Heart right ventricle (tissue), 16 donors: Measurements from ENCODE around the gene ARFGAP3. TPM values are rescaled to one million over a fixed set of nuclear protein-coding genes. Genes with fewer than 3 reads are reported as not detected.

ENCODE experiments used
- ATAC-seq, 8 donors: fragments of 200-7000 bp; cut with Tn5 transposase; one replicate each; pipeline ENCODE4 v1.9.1; 2020; ENCODE audit warnings: mild to moderate bottlenecking in 8 of 8, moderate library complexity in 8 of 8, moderate number of reproducible peaks in 1 of 8
- DNase-seq, 2 donors: peaks; one replicate each; pipeline ENCODE4 v3.0.0-alpha.2; 2020
- H3K27ac ChIP-seq, 10 donors: fragments of 200-600 bp; sonication (generic) in 2 of 10; one replicate each; pipeline versions ENCODE4 v1.5.0 to v1.8.0; 2020 to 2022; ENCODE audit warnings: mild to moderate bottlenecking in 3 of 10
- H3K27me3 ChIP-seq, 7 donors: fragments of 200-600 bp; one replicate each; pipeline ENCODE4 v1.8.0; 2021 to 2022; ENCODE audit warnings: mild to moderate bottlenecking in 2 of 7
- H3K36me3 ChIP-seq, 9 donors: fragments of 200-600 bp; sonication (generic) in 1 of 9; one replicate each; pipeline versions ENCODE4 v1.5.0 to v1.8.0; 2020 to 2022; ENCODE audit warnings: mild to moderate bottlenecking in 2 of 9
- H3K4me1 ChIP-seq, 9 donors: fragments of 200-600 bp; sonication (generic) in 1 of 9; one replicate each; pipeline versions ENCODE4 v1.5.0 to v1.8.0; 2020 to 2022; ENCODE audit warnings: mild to moderate bottlenecking in 4 of 9
- H3K4me3 ChIP-seq, 10 donors: fragments of 200-600 bp; sonication (generic) in 2 of 10; one replicate each; pipeline versions ENCODE4 v1.5.0 to v1.8.0; 2020 to 2022; ENCODE audit warnings: mild to moderate bottlenecking in 7 of 10, moderate library complexity in 2 of 10
- H3K9me3 ChIP-seq, 11 donors: fragments of 200-600 bp in 10 of 11; sonication (generic) in 2 of 11; one replicate each; pipeline versions ENCODE4 v1.5.0 to v1.8.0; 2013 to 2022; ENCODE audit warnings: mild to moderate bottlenecking in 2 of 11, control low read depth in 1 of 11, moderate library complexity in 1 of 11
- WGBS, 2 donors: extraction: QIAGEN DNeasy Blood & Tissue Kit; methylation state at CpG; one replicate each; pipeline ENCODE4 v1.1.7; 2013; ENCODE audit warnings: inconsistent platforms in 1 of 2; 5-methylcytosine and 5-hydroxymethylcytosine counted together
- intact Hi-C, 10 donors: fragments of 100-400 bp; cut with DNase I; formaldehyde crosslinking; loops; one replicate each; pipeline versions ENCODE4 v1.11.1 to v1.14.2; 2022
- polyA plus RNA-seq, 2 donors: library from polyadenylated mRNA; stranded (reverse); fragments of 200-250 nt; gene quantifications; one replicate each; pipeline ENCODE4 v1.2.3, GENCODE V29; 2013
- total RNA-seq, 10 donors: library from RNA; stranded (reverse); fragmentation: NEBNext Ultra II Directional in 3 of 10; extraction: Animal tissue kit (Norgen Biotek cat#: 25700) in 3 of 10; gene quantifications; one replicate each; pipeline versions ENCODE4 v1.2.1 to v1.2.4, GENCODE V29; 2021 to 2023
- TF ChIP-seq, protein P1 (sequence below), 9 donors: fragments of 200-600 bp; sonication (generic) in 2 of 9; IDR thresholded peaks; one replicate each; pipeline versions ENCODE4 v1.5.0 to v1.8.0; 2021 to 2022; ENCODE audit warnings: antibody characterized with exemption in 9 of 9, mild to moderate bottlenecking in 5 of 9, moderate library complexity in 1 of 9
- donor health status: Arrhythmogenic right ventricular cardiomyopathy.
- donor health status: ischemic (EF 13 %, LVEDD 7.1; RV severe dilation, severe dysfunction).
- donor health status: healthy with polysubstance abuse.
- donor health status: DM: no; HTN: yes; CAD: no.
- donor health status: DM: no; HTN: no; CAD: no.
- donor health status: ischemic (EF 25% LVEDD 6.9; RV normal size, moderate dysfunction).
- donor health status: ischemic (EF 25% LVEDD 5.7; RV mildly dilated, moderate dysfunction).
- donor health status: healthy.
- donor health status: DM: yes; HTN: yes; CAD: no.
- donor health status: Ischemic cardiomyopathy.
- donor health status: ischemic (EF 35%, LVEDD 5.7; RV mildly dilated, moderate dysfunction).
- donor health status: nonischemic (EF 11% LVEDD 7.7; RV severe dilation, severe dysfunction).
- donor health status: DM: yes; HTN: yes; CAD: no.
- donor health status: PGD.
- donor health status: ischemic (EF 29% LVEDD 5.4; RV normal size, mild dysfunction).
- donor health status: nonischemic (EF 23%, LVEDD 6.1; RV moderate dilation, normal function).

The ARFGAP3 gene
- total and polyA plus RNA-seq, 12 donors: 10.6 to 29.4 (median 23.2) TPM

DNA sequence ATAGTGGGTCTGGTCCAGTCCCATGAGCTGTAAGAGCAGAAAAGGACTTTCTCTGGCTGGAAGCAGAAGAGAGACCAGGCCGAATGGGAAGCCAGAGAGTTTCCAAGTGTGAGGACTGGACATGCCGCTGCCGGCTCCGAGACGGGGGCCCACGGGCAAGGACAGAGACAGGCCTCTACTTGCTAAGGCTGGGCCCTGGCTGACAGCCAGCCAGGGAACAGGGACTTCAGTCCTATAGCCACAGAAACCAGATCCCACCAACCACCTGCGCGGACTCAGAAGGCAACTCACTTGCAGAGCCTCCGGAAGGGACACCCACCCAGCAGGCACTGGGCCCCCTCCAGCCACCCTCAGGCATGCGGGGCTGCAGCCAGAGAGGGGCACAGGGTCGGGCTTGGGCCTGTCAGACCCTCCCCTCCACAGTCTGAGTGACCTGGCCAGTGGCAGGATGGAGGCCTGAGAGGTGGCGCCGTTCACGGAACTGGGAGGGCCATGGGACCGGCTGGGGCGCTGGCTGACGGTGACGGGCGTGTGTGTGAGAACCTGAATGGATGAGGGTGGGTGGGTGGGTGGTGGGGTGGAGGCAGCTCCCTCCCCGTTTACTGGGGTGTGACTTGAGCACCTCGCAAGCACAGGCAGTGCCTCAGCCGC lies 88.6 kb downstream of the ARFGAP3 start:
- ATAC-seq (no peak), DNase-seq (no peak)
- Histone ChIP-seq H3K27ac (no peak overlapping the region), H3K27me3 (no peaks in the 10 kb centered on the region), H3K4me1 (peaks cover 3 to 29% (median 17%) of the 10 kb centered on the region in 9 donors), H3K4me3 (no peak overlapping the region), H3K36me3 (no peaks in the 10 kb centered on the region), H3K9me3 (no peaks in the 10 kb centered on the region)
- intact Hi-C loops: no loop called here
- 91 to 93% methylated on average over 22 of the region's 22 CpGs for WGBS, 2 donors
- TF ChIP-seq, protein P1, sequence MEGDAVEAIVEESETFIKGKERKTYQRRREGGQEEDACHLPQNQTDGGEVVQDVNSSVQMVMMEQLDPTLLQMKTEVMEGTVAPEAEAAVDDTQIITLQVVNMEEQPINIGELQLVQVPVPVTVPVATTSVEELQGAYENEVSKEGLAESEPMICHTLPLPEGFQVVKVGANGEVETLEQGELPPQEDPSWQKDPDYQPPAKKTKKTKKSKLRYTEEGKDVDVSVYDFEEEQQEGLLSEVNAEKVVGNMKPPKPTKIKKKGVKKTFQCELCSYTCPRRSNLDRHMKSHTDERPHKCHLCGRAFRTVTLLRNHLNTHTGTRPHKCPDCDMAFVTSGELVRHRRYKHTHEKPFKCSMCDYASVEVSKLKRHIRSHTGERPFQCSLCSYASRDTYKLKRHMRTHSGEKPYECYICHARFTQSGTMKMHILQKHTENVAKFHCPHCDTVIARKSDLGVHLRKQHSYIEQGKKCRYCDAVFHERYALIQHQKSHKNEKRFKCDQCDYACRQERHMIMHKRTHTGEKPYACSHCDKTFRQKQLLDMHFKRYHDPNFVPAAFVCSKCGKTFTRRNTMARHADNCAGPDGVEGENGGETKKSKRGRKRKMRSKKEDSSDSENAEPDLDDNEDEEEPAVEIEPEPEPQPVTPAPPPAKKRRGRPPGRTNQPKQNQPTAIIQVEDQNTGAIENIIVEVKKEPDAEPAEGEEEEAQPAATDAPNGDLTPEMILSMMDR (IDR thresholded peaks at IDR 0.05): no peak

DNA sequence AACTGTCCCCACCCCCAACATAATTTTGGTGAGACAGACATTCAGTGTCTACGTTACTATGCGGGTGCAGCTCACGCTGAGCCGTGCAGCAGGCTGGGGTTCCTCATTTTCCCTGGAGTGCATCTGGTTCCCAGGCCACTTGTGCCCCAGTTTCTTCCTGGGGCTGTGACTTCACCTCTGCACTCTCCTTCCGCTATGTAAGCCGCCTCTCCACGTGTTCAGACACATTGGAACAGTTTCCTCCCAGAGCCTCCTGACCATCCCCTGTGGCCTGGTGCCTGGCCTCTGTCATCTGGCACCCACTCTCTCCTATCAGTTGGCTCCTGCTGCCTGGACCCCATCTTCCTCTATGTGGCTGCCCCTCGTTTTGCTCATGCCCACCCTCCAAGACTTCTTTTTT lies 90.2 kb downstream of the ARFGAP3 start:
- peak in 5 of 8 donors; percentile 33 to 67 (median 61) for ATAC-seq

DNA sequence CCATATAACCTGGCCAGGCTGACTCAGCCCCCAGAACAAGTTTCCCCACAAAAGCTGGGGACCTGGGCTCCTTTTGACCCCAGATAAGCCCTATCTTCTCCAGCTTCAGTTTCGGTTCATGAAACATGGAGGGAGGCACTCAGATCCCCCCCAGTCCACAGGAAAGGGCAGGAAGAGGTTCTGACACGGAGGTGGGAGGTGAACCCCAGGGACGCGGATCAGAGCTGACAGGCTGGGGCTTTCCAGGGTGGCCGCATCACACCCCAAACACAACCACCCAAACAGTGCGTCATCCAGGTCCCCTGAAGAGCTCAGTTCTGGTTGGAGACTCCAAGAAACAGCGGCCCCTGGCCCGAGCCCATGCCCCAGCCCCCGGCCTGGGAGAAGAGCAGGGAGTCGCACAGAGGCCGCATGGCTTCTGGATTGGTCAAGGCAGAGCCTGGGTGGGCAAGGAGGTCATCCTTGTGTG lies 92.1 kb downstream of the ARFGAP3 start:
- Histone ChIP-seq H3K36me3 (no peaks in the 10 kb centered on the region), H3K4me1 (peaks cover 3 to 15% (median 7%) of the 10 kb centered on the region in 9 donors), H3K27ac (no peak overlapping the region), H3K9me3 (no peaks in the 10 kb centered on the region), H3K27me3 (no peaks in the 10 kb centered on the region), H3K4me3 (no peak overlapping the region)
- 82 to 84% methylated on average over 11 of the region's 11 CpGs for WGBS, 2 donors
- ATAC-seq: no peak
- TF ChIP-seq, protein P1 (IDR thresholded peaks at IDR 0.05): no peak
- intact Hi-C loops: no loop called here
- no peak for DNase-seq

More for the DNA sequence above, 90.2 kb downstream of the ARFGAP3 start:
- DNase-seq: peak in 1 of 2 donors; percentile 58
- TF ChIP-seq, protein P1 (IDR thresholded peaks at IDR 0.05): no peak
- H3K27me3 ChIP-seq: no peaks in the 10 kb centered on the region
- H3K4me1 ChIP-seq: peaks cover 3 to 21% (median 10%) of the 10 kb centered on the region in 9 donors
- H3K9me3 ChIP-seq: no peaks in the 10 kb centered on the region
- intact Hi-C loops: no loop called here
- no peak overlapping the region for H3K27ac ChIP-seq
- H3K36me3 ChIP-seq: no peaks in the 10 kb centered on the region
- WGBS, 2 donors: 55 to 69% methylated on average over 8 of the region's 8 CpGs
- no peak overlapping the region for H3K4me3 ChIP-seq

DNA sequence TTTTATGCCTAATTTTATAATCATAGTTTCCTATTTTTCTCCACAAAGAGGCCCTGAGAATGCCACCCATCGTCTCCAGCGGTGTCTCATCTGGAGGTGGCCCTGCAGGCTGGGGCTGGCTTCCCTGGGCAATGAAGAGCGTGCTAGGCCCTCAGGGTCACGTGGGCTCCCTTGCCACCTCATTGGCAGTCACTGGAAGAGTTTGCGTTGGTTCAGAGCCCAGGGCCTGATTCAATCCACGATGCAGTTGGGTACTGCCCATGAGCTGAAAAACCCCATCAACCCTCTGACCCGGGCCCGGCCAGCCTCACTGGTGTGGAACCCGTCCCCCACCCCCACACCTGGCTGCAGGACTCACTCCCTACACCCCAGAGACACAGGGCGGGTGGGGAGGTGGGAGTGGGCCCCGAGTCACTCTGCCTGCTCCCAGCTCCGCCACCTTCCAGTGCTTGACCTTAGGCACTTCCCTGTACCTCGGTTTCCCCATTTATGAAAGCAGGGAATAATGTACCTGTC lies 93.0 kb downstream of the ARFGAP3 start:
- no peaks in the 10 kb centered on the region for H3K9me3 ChIP-seq
- ATAC-seq (no peak), DNase-seq (no peak)
- intact Hi-C loops: no loop called here
- H3K36me3 ChIP-seq: no peaks in the 10 kb centered on the region
- H3K4me1 ChIP-seq: peaks cover 0 to 6% (median 0%) of the 10 kb centered on the region in 9 donors
- TF ChIP-seq, protein P1 (IDR thresholded peaks at IDR 0.05): no peak
- WGBS, 2 donors: 88% methylated on average over 13 of the region's 13 CpGs
- no peak overlapping the region for H3K27ac ChIP-seq
- H3K27me3 ChIP-seq: no peaks in the 10 kb centered on the region
- H3K4me3 ChIP-seq: no peak overlapping the region
